ENCODE measurements around the gene ZNF248. TPM values are rescaled to one million over a fixed set of nuclear protein-coding genes. Genes with fewer than 3 reads are reported as not detected.

The ZNF248 gene
- total and polyA plus RNA-seq, 9 donors: 9.1 to 19.9 (median 17.5) TPM

- Histone ChIP-seq H3K4me1 (ENCODE audit: insufficient read depth) (no peaks in the 10 kb centered on the region), H3K36me3 (no peaks in the 10 kb centered on the region), H3K27ac (no peak overlapping the region), H3K27me3 (no peaks in the 10 kb centered on the region), H3K9me3 (peaks cover 0 to 3% of the 10 kb centered on the region in 2 donors), H3K4me3 (no peak overlapping the region)
- intact Hi-C loops (cut with DNase I): no loop called here
- DNase-seq: no peak
- no peak for TF ChIP-seq POLR2A (IDR thresholded peaks at IDR 0.05)
- no peak for TF ChIP-seq EP300 (IDR thresholded peaks at IDR 0.05)
- TF ChIP-seq CTCF (IDR thresholded peaks at IDR 0.05): no peak
- 54 to 93% (median 69%) methylated on average over 2 of the region's 2 CpGs for WGBS, 3 donors
Measured at GRCh38 chr10:37789590-37789989, 67.8 kb downstream of the ZNF248 start.

DNA sequence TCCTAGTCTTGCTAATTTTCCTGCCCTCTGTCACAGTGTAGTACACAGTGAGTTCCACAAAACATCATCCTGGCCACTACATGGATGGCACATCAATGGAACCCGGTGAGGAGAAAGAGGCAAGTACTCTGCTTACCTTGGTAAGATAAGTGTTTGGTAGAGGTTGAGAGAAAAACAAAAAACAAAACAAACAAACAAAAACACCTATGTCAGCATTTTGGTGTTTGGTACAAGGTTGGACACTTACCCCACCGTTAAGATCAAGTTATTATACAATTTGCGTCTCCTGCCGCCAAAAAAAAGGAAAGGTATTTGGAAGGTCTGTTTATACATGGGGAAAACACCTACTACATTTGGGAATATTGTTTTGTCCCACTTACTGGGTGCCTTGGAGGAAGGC is 72.7 kb downstream of the ZNF248 start:
- Histone ChIP-seq H3K27ac (no peak overlapping the region), H3K27me3 (no peaks in the 10 kb centered on the region), H3K4me1 (ENCODE audit: insufficient read depth) (no peaks in the 10 kb centered on the region), H3K36me3 (no peaks in the 10 kb centered on the region), H3K9me3 (peaks cover 0 to 3% of the 10 kb centered on the region in 2 donors), H3K4me3 (no peak overlapping the region)
- intact Hi-C loops (cut with DNase I): no loop called here
- WGBS, 3 donors: 79 to 82% (median 81%) methylated on average over 4 of the region's 4 CpGs
- no peak for DNase-seq
- no peak for TF ChIP-seq CTCF (IDR thresholded peaks at IDR 0.05)
- no peak for TF ChIP-seq POLR2A (IDR thresholded peaks at IDR 0.05)
- no peak for TF ChIP-seq EP300 (IDR thresholded peaks at IDR 0.05)

DNA sequence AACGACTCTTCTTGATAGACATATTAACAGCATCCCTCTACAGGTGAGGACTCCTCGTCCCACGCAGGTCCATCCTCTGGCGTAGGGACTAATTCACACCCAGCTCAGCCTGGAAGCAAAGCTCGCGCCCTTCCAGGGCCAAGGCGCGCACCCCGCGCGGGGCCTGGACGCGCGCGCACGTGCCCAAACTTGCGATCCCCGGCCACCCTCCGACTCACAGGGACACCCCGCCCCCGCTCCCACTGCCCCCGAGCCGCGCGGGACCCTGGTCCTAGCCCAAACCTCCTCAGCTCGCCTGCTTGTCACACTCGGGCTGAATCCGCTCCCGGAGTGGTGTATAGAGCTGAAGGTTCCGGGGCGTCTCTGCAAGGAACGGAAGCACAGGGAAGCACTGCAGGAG is 76.9 kb downstream of the ZNF248 start:
- Histone ChIP-seq H3K9me3 (peaks cover 0 to 4% of the 10 kb centered on the region in 2 donors), H3K27ac (no peak overlapping the region), H3K36me3 (no peaks in the 10 kb centered on the region), H3K4me3 (no peak overlapping the region), H3K27me3 (no peaks in the 10 kb centered on the region), H3K4me1 (ENCODE audit: insufficient read depth) (no peaks in the 10 kb centered on the region)
- intact Hi-C loops (cut with DNase I): no loop called here
- no peak for TF ChIP-seq CTCF (IDR thresholded peaks at IDR 0.05)
- TF ChIP-seq POLR2A (IDR thresholded peaks at IDR 0.05): no peak
- TF ChIP-seq EP300 (IDR thresholded peaks at IDR 0.05): no peak
- WGBS, 3 donors: 64 to 69% (median 68%) methylated on average over 32 of the region's 32 CpGs
- no peak for DNase-seq

GRCh38 chr10:37777056-37777455 is 80.4 kb downstream of the ZNF248 start:
- no peak for TF ChIP-seq POLR2A (IDR thresholded peaks at IDR 0.05)
- Histone ChIP-seq H3K36me3 (no peaks in the 10 kb centered on the region), H3K9me3 (peaks cover 0 to 4% of the 10 kb centered on the region in 2 donors), H3K27ac (no peak overlapping the region), H3K4me1 (ENCODE audit: insufficient read depth) (no peaks in the 10 kb centered on the region), H3K4me3 (no peak overlapping the region), H3K27me3 (no peaks in the 10 kb centered on the region)
- DNase-seq: no peak
- intact Hi-C loops (cut with DNase I): no loop called here
- 89 to 90% (median 90%) methylated on average over 6 of the region's 6 CpGs for WGBS, 3 donors

DNA sequence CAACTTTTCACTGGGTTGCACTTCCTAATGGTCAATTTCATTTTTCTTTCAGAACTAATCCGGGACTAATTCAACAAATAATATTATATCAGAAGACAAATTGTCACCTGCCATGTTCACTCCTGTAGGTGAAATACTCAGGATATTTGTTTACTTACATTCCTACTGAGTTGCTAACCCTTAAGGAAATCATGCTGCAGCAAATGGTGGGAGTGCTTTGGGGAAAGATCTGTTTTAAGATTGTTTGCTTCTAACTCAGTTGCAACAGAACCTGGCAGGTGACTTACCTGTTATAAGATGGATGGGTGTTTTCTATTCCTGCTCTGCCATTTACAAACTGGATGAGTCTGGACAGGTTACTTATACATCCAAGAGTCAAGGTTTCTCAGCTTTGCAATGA is 81.8 kb downstream of the ZNF248 start:
- H3K27me3 ChIP-seq: no peaks in the 10 kb centered on the region
- no peaks in the 10 kb centered on the region for H3K36me3 ChIP-seq
- intact Hi-C loops (cut with DNase I): no loop called here
- TF ChIP-seq EP300 (IDR thresholded peaks at IDR 0.05): no peak
- TF ChIP-seq CTCF (IDR thresholded peaks at IDR 0.05): no peak
- TF ChIP-seq POLR2A (IDR thresholded peaks at IDR 0.05): no peak
- H3K27ac ChIP-seq: no peak overlapping the region
- peaks cover 0 to 4% of the 10 kb centered on the region in 2 donors for H3K9me3 ChIP-seq
- no peak overlapping the region for H3K4me3 ChIP-seq
- no peak for DNase-seq
- H3K4me1 ChIP-seq (ENCODE audit: insufficient read depth): no peaks in the 10 kb centered on the region
- 92 to 93% (median 92%) methylated on average over 1 of the region's 1 CpG for WGBS, 3 donors
